PC-3 (cell line): ENCODE results near the gene AKAP14. TPM values are rescaled to one million over a fixed set of nuclear protein-coding genes. Genes with fewer than 3 reads are reported as not detected.

Source experiments
- ATAC-seq: fragments of 200-7000 bp; cut with Tn5 transposase; 2 replicates; pipeline ENCODE4 v1.9.1; 2020; ENCODE audit warnings: mild to moderate bottlenecking, moderate library complexity
- BruUV-seq: library from RNA; stranded (reverse); fragments of 400-500 nt; replicated peaks from 2 replicates; lab custom pipeline; 2021; lab: Mats Ljungman, UMichigan
- CTCF ChIA-PET: fragments of 300-600 bp; sonication (Branson Sonifier 250); formaldehyde crosslinking; loops from one replicate; lab custom pipeline; 2022; ENCODE audit warnings: antibody characterized with exemption; lab: Charles Lee
- POLR2A ChIA-PET: fragments of 300-600 bp; sonication (Branson Sonifier 250); formaldehyde crosslinking; loops from one replicate; lab custom pipeline; 2022; ENCODE audit warnings: antibody characterized with exemption; ENCODE audit not compliant: unreplicated experiment; lab: Charles Lee
- DNase-seq: peaks from one replicate; pipeline ENCODE4 v3.0.0-alpha.2; 2015
- H2AFZ ChIP-seq: fragments of 300-600 bp; sonication (generic); 2 replicates; pipeline ENCODE4 v1.6.0; 2016; ENCODE audit warnings: antibody characterized with exemption, low read length
- H3F3A ChIP-seq: fragments of 300-600 bp; sonication (generic); one replicate; pipeline ENCODE4 v1.6.0; 2017; ENCODE audit warnings: antibody characterized with exemption, low read length, control low read depth, mild to moderate bottlenecking; ENCODE audit not compliant: unreplicated experiment
- H3K27ac ChIP-seq: fragments of 300-600 bp; sonication (generic); 2 replicates; pipeline ENCODE4 v1.5.1; 2016; ENCODE audit warnings: mild to moderate bottlenecking, low read length
- H3K27me3 ChIP-seq: fragments of 300-600 bp; sonication (generic); 2 replicates; pipeline ENCODE4 v1.6.1; 2016; ENCODE audit warnings: low read length, mixed read lengths
- H3K36me3 ChIP-seq: fragments of 300-600 bp; sonication (generic); 2 replicates; pipeline ENCODE4 v1.6.1; 2016; ENCODE audit warnings: low read depth, mixed run types, low read length, mixed read lengths
- H3K4me1 ChIP-seq: fragments of 300-600 bp; sonication (generic); 2 replicates; pipeline ENCODE4 v1.5.1; 2016; ENCODE audit warnings: low read length; ENCODE audit not compliant: insufficient read depth
- H3K4me2 ChIP-seq: fragments of 300-600 bp; sonication (generic); 2 replicates; pipeline ENCODE4 v1.6.0; 2016; ENCODE audit warnings: low read length
- H3K4me3 ChIP-seq: fragments of 300-600 bp; sonication (generic); 2 replicates; pipeline ENCODE4 v1.5.1; 2016; ENCODE audit warnings: mild to moderate bottlenecking, low read length, mixed read lengths
- H3K79me2 ChIP-seq: fragments of 300-600 bp; sonication (generic); 2 replicates; pipeline ENCODE4 v1.6.1; 2017; ENCODE audit warnings: low read length, mixed read lengths
- H3K9ac ChIP-seq: fragments of 300-600 bp; sonication (generic); 2 replicates; pipeline ENCODE4 v1.6.0; 2016; ENCODE audit warnings: mild to moderate bottlenecking, low read length
- H3K9me2 ChIP-seq: fragments of 300-600 bp; sonication (generic); replicated peaks from 2 replicates; pipeline ENCODE4 v1.6.1; 2016; ENCODE audit warnings: mixed run types, low read length, mixed read lengths
- H3K9me3 ChIP-seq: fragments of 300-600 bp; sonication (generic); 2 replicates; pipeline ENCODE4 v1.6.1; 2016; ENCODE audit warnings: low read length, mixed read lengths
- H4K20me1 ChIP-seq: fragments of 300-600 bp; sonication (generic); 2 replicates; pipeline ENCODE4 v1.6.1; 2016; ENCODE audit warnings: low read length, mixed read lengths
- EZH2 ChIP-seq: fragments of 300-600 bp; sonication (generic); IDR thresholded peaks from one replicate; pipeline ENCODE4 v1.6.1; 2017; ENCODE audit warnings: antibody characterized with exemption, mild to moderate bottlenecking, low read length; ENCODE audit not compliant: unreplicated experiment
- EZH2phosphoT487 ChIP-seq: fragments of 300-600 bp; sonication (generic); IDR thresholded peaks from 2 replicates; pipeline ENCODE4 v1.6.1; 2018; ENCODE audit warnings: mild to moderate bottlenecking, antibody characterized with exemption, low read length, borderline replicate concordance
- intact Hi-C: fragments of 100-400 bp; cut with micrococcal nuclease; formaldehyde crosslinking; loops from 2 replicates; pipeline ENCODE4 v1.9.0; 2023
- total RNA-seq: library from RNA; depleted of rRNA; stranded (reverse); fragments of >200 nt; gene quantifications from 2 replicates; pipeline ENCODE4 v1.2.3, GENCODE V29; 2014
- TF ChIP-seq, protein P1 (sequence below): fragments of 300-600 bp; sonication (generic); conservative IDR thresholded peaks from 2 replicates; pipeline ENCODE4 v1.5.1; 2017; ENCODE audit warnings: antibody characterized with exemption, low read depth, mild to moderate bottlenecking, low read length

Gene AKAP14
- total RNA-seq, 1 experiment from 2014 or later, result not detected

- BruUV-seq, result no TSS peak
- Histone ChIP-seq H3K79me2 (no peaks in the 10 kb centered on the region), H3F3A (no peaks in the 10 kb centered on the region), H3K27me3 (no peaks in the 10 kb centered on the region), H3K36me3 (no peaks in the 10 kb centered on the region; the same call in 1 of the 2 replicates), H4K20me1 (no peaks in the 10 kb centered on the region), H3K27ac (no peak overlapping the region), H3K4me1 (no peaks in the 10 kb centered on the region), H3K9ac (no peak overlapping the region), H3K4me3 (no peak overlapping the region), H3K9me3 (no peaks in the 10 kb centered on the region), H3K9me2 (no peaks in the 10 kb centered on the region), H3K4me2 (no peak overlapping the region), H2AFZ (no peak overlapping the region)
- ChIA-PET CTCF (no interaction called here), POLR2A (no interaction called here)
- DNase-seq, result no peak
- ATAC-seq, result no peak
- TF ChIP-seq, protein P1, sequence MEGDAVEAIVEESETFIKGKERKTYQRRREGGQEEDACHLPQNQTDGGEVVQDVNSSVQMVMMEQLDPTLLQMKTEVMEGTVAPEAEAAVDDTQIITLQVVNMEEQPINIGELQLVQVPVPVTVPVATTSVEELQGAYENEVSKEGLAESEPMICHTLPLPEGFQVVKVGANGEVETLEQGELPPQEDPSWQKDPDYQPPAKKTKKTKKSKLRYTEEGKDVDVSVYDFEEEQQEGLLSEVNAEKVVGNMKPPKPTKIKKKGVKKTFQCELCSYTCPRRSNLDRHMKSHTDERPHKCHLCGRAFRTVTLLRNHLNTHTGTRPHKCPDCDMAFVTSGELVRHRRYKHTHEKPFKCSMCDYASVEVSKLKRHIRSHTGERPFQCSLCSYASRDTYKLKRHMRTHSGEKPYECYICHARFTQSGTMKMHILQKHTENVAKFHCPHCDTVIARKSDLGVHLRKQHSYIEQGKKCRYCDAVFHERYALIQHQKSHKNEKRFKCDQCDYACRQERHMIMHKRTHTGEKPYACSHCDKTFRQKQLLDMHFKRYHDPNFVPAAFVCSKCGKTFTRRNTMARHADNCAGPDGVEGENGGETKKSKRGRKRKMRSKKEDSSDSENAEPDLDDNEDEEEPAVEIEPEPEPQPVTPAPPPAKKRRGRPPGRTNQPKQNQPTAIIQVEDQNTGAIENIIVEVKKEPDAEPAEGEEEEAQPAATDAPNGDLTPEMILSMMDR, result no peak
- no peak for TF ChIP-seq EZH2phosphoT487
- no peak for TF ChIP-seq EZH2
- intact Hi-C loops, result no loop called here
Observed at GRCh38 chrX:119935215-119935874, 39.7 kb downstream of the AKAP14 start.

GRCh38 chrX:119941336-119941735, 45.6 kb downstream of the AKAP14 start:
- H3K9ac ChIP-seq, result no peak overlapping the region
- BruUV-seq, result no TSS peak
- TF ChIP-seq EZH2 (no peak), EZH2phosphoT487 (no peak)
- TF ChIP-seq, protein P1, result no peak
- H3F3A ChIP-seq, result no peaks in the 10 kb centered on the region
- H3K4me2 ChIP-seq, result peak overlapping the region; percentile 98
- peaks cover 7% of the 10 kb centered on the region; the same call in 1 of the 2 replicates for H3K4me1 ChIP-seq
- intact Hi-C loops, result no loop called here
- H3K9me2 ChIP-seq, result no peaks in the 10 kb centered on the region
- no peaks in the 10 kb centered on the region for H3K9me3 ChIP-seq
- no peak overlapping the region for H3K27ac ChIP-seq
- H3K79me2 ChIP-seq, result peaks cover 12% of the 10 kb centered on the region
- no peak overlapping the region for H2AFZ ChIP-seq
- CTCF ChIA-PET, result no interaction called here
- POLR2A ChIA-PET, result no interaction called here
- H4K20me1 ChIP-seq, result no peaks in the 10 kb centered on the region
- H3K4me3 ChIP-seq, result peak overlapping the region; percentile 77; the same call in 1 of the 2 replicates
- H3K36me3 ChIP-seq, result no peaks in the 10 kb centered on the region
- no peaks in the 10 kb centered on the region for H3K27me3 ChIP-seq
- no peak for ATAC-seq
- DNase-seq, result no peak

DNA sequence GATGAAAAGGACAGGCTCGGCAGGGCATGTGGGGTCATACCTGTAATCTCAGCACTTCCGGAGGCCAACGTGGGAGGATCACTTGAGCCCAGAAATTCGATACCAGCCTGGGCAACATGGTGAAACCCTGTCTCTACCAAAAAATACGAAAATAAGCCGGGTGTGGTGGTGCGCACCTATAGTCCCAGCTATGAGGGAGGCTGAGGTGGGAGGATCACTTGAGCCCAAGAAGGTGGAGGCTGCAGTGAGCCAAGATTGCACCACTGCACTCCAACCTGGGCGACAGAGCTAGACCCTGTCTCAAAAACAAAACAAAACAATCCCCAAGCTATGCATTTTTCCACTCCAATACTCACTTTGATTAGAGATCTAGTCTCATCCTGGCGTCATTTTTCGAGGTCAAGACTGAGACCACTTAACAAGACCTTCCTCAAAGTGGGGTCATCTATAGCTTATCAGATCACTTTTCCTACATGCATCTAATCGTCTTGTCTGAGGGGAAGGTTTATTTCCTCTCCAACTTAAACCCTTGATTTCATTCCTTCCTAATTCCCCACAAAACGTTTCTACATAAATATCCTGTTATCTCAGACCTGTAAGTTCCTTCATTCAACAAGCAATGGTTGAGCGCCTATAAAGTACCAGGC, 46.6 kb downstream of the AKAP14 start:
- Histone ChIP-seq H3K27ac (no peak overlapping the region), H3K9me3 (no peaks in the 10 kb centered on the region), H2AFZ (peak overlapping the region; percentile 90), H3K4me3 (peak overlapping the region; percentile 77), H3K9me2 (no peaks in the 10 kb centered on the region), H3K27me3 (no peaks in the 10 kb centered on the region), H4K20me1 (no peaks in the 10 kb centered on the region), H3K79me2 (peaks cover 12% of the 10 kb centered on the region), H3F3A (no peaks in the 10 kb centered on the region), H3K36me3 (no peaks in the 10 kb centered on the region), H3K9ac (peak overlapping the region; percentile 80), H3K4me1 (peaks cover 7% of the 10 kb centered on the region; the same call in 1 of the 2 replicates), H3K4me2 (peak overlapping the region; percentile 98)
- BruUV-seq, result no TSS peak
- ChIA-PET POLR2A (interaction anchor here (0.6 kb wide), 1 partner anchor 662 kb away, joined by 3 read pairs; the partner anchor contains the start of gene MCTS1), CTCF (interaction anchor here (0.5 kb wide), 1 partner anchor 78 kb away, joined by 11 read pairs; no protein-coding TSS in a partner anchor)
- no peak for DNase-seq
- ATAC-seq, result no peak
- TF ChIP-seq, protein P1, result no peak
- TF ChIP-seq EZH2phosphoT487, result no peak
- no peak for TF ChIP-seq EZH2
- intact Hi-C loops, result no loop called here
